Activated naive CD4-positive, alpha-beta T cell treated with Interleukin-2 at 50 U/mL for 16 hours (primary cell): ENCODE data around the gene PORCN.

Source experiments
- DNase-seq: peaks from one replicate; pipeline ENCODE4 v3.0.0-alpha.2; 2020

Gene PORCN

DNA sequence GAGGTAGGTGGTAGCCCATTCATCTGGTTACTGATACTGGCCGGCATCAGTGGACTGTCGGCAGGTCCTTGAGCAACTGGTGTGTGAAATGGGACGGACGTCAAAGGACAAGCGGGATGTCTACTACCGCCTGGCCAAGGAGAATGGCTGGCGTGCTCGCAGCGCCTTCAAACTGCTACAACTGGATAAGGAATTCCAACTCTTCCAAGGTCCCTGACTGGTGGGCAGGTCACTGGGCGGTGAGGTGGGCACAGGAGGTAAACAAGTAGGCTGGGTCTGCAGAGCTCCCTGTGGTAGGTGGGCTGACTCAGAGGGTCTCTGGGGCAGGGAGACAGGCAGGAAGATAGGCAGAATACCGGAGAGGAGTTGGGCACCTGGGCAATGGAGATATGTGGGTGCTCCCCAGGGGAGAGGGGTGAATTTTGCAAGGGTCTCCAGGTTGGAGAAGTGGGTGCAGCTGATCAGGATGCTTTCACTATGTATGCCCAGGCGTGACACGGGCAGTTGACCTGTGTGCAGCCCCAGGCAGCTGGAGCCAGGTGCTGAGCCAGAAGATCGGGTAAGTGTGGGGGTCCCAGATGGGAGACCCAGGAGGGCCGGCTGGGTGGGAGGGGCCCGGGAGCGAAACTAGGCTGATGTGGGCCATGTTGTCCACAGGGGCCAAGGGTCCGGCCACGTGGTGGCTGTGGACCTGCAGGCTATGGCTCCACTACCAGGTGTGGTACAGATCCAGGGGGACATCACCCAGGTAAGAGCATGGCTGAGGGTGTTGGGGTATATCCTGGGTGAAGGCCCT, 30.6 kb upstream of the PORCN start:
- no peak for DNase-seq

DNA sequence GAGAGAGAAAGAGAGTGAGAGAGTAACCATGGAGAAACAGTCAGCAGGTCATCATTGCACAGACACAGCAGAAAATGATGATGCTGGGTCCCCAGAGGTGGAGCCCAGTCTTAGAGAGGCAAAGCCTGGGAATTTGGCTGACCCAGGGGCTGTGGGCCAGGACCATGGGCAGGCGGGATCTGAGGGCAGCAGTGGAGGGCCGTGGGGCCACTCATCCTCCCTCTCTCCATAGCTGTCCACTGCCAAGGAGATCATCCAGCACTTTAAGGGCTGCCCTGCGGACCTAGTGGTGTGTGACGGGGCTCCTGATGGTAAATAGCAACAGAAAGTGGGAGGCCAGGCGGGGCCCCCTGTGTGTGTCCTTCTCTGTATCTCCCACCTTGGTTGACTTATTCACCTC, 30.0 kb upstream of the PORCN start:
- DNase-seq = no peak

DNA sequence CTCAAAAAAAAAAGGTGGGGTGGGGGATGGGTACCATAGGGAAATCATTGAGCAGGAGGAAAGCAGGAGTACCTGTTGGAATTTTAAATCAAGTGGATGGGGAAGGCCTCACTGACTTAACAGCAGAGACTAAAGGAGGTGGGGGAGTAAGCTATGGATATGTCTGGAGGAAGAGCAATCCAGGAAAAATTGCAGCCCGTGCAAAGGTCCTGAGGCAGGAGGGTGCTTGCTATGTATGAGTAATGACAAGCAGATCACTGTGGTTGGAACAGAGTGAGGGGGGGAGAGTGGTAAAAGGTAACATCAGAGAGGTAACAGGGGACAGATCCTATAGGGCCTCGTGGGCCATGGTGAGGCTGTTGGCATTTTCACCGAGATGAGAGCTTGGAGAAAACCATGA, 28.6 kb upstream of the PORCN start:
- no peak for DNase-seq

DNA sequence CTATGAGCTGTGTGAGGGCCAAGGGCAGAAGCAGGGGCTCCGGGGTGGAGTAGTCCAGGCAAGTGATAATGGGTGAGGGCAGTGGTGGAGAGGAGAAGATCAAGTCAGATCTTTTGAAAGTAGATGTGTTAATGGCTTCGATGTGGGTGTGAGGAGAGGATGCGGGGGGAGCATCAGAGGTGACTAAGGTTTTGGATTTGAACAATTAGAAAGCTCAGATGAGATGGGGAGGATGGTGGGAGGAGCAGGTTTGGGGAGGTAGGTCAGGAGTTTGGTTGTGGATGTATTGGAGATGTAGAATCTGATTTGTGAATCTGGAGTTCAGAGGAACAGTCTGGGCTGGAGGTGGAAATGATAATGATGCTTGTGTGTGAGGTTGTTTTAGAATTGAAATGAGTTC, 28.2 kb upstream of the PORCN start:
- no peak for DNase-seq

DNA sequence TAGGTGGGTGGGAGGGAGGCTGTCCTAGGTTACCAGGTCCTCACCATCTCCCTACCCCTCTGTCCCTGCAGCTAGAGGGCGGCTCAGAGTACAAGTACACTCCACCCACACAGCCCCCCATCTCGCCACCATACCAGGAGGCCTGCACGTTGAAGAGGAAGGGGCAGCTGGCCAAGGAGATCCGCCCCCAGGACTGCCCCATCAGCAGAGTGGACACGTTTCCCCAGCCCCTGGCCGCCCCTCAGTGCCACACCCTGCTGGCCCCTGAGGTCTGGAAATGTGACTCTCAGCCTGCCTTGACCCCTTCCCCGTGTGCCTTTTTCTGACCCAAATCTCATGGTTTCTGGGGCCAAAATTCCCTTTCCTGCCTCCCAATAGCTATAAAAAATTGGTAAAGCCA, 26.3 kb upstream of the PORCN start:
- no peak for DNase-seq

DNA sequence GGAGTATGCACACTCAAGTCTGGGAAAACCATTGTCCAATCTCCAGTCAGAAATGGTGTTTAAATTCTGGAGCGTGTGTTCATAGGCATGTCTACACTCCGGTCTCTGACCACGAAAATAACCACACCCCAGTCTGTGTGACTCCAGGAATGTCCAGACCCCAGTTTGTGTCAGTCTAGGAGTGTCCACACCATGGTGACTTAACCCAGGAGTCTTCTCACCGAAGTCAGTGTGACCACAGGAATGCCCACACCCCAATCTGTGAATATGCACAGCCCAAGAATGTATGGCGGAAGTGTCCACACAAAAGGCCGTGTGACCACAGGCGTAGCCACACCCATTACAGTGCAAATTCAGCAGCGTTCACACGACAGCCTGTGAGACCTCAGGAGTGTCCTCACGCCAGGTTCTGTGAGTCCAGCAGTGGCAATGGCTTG, 21.4 kb upstream of the PORCN start:
- no peak for DNase-seq

DNA sequence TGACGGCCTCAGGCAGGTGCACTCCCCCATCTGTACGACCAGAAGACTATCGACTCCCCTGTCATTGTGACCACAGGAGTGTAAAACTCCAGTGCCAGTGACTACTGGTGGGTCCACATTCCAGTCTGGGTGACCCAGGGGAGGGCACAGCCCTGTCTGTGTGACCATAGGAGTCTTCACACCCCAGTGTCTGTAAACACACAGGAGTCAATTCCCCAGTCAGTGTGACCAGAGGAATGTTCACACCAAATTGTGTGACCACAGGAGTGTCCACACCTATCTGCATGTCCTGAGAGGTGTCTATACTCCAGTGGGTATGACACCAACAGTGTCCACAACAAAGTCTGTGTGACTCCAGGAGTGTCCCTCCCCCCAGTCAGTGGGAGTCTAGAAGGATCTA, 20.8 kb upstream of the PORCN start:
- DNase-seq = no peak

DNA sequence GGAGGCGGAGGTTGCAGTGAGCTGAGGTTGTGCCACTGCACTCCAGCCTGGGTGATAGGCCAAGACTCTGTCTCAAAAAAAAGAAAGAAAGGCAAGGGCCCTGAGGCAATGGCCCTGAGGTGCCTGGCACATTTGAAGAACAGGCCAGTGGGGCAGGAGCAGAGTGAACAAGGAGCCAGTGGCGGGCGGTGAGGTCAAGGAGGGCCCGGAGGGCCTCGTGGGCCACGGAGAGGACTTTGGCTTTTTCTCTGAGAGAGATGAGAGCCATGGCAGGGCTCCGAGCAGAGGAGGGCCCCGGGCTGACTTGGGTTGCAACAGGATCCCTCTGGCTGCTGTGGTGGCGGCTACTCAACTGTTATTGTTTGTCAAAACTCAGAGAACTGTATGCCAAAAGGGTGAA, 19.5 kb upstream of the PORCN start:
- no peak for DNase-seq

DNA sequence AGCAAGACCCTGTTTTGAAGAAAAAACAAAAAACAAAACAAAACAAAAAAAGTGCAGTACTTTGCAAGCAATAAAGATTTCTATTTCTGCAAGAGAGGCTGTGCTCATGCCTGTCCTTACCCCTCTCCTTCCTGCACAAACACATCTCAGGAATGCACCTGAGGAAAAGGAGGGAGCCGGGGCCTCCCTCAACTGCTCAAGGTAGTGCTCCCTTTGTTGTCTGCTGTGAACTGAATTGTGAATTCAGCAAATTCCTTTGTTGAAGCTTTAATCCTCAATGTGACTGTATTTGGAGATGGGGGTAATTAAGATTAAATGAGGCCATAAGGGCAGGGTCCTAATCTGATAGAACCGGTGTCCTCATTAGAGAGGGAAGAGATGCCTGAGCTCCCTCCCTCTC, 18.9 kb upstream of the PORCN start:
- DNase-seq = no peak

DNA sequence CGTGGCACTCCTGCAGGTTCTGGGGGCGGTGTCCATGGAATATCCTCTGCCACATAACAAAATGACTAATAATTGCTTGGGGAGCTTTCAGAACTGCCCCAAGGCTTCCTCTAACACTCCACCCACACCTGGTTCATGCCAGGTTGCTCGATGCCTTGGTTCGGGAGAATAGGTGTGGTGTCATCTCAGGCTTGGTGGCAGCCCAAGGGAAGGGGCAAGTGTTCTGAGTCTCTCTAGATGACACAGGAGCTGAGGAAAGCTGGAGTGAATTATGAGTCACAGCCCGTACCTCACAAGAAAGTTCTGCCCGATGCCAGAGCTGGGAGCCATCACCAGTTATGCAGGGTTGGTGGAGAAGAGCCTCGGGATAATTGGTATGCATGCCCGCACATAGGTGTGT, 18.1 kb upstream of the PORCN start:
- DNase-seq = no peak

DNA sequence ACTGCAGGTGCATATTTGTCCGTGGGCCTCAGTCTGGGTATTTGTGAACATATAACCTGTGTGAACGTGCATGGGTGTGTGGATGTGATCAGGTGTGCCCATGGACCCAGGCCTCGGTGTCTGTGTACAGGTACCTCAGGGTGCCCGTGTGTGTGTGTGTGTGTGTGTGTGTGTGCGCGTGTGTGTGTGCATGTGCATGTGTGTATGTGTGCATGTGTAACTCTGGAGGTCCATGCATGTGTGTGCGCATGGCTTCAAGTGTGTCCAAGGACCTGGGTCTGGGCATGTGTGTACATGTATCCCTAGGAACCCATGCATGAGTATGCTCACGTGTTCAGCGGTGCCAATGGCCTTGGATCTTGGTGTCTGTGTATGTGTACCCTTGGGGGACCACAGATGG, 17.0 kb upstream of the PORCN start:
- no peak for DNase-seq

DNA sequence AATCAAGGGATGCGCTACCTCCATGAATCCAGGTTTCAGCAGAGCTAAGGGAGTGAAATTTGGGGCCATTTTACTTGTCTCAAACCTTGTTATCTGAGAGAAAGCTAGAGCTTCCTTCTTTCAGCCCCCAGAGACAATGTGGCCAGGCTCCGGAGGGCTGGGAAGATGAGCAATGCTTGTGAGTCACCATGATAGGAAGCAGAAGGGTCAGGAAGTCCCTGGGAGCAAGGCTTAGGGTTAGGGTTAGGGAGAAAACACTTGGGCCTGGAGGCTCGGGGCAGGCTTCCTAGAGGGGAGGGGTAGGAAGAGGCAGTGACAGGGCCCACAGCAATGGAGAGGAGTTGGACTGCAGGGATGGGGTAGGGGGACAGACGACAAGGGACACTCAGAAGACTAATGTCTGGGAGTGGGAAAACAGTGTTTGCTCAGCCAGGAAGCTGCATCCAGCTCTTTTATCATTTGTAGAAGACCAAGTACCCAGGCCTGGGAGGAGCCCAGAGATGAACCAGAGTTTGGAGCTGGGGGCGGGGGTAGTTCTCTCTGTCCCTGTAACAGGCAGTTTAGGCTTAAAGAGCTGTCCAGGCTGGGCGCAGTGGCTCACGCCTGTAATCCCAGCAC, 16.4 kb upstream of the PORCN start:
- DNase-seq = no peak

DNA sequence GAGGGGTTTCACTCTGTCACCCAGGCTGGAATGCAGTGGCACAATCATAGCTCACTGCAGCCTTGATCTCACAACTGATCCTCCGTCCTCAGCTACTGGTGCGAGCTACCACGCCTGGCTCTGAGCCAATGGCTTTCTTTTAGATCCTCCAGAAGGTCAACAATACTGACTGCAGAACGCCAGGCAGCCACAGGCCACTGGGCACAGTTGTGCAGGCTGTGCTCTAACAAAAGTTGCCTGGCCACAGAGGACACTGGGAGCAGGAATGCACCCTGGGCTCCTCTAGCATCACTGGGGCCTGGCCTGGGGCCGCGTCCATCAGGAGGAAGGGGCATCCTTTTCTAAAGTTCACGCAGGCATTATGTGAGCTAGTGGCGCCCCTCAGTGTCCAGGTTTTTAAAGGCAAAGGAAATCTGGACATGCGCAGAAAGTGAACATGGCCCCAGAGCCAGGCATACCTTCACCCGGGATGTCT, 14.9 kb upstream of the PORCN start:
- DNase-seq = no peak

DNA sequence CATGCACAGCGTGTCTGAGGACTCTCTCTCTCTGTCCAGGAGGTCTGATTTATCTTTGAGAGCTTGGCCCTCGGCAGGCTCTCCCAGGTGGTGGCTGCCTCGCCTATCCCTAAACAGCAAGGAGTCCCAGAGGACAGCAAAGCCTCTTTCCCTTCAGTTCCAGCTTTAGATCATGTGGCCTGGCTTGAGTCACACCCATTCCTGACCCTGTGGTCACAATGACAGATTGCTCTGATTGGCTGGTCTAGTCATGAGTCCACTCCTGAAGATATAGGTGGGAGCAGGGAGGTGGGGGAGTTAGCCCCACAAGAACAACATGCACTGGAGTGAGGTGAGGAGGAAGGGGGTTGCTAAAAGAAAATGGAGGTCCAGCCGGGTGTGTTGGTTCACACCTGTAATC, 12.1 kb upstream of the PORCN start:
- no peak for DNase-seq

DNA sequence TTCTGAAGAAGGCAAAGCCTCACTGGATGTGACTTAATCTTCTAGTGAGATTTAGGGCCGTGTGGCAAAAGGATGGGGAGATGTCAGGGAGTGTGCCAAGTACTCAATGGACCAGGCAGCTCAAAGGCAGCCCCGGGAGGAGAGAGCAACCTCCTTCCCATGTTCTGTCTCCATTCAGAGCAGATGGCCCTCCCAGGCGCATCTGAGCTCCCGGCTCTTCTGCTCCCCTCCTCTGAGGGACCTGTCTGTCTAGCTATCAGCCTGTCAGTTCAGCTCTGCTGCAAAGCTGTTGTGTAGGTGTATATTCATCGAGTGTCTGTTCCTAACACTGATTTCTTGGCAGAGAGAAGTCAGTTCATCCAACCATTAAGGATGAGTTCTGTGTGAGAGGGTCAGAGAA, 10.9 kb upstream of the PORCN start:
- DNase-seq = no peak

DNA sequence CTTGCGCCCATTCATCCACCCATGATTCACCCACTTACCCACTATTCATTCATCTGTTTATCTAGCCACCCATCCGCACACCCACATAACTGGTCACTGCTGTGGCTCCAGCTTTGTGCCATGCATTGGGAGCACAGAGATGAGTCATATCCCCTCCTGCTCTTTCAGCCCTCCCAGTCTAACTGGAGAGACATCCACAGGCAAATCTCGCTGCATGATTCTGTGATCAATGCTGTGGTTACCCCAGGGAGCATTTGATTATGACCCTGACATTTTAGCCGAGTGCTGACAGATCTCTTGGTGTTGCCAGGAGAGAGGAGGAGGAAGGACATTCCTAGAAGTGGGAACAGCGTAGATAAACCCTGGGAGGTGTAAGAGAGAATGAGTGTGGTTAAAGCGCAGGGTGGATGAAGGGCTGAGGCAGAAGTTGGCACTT, 10.4 kb upstream of the PORCN start:
- DNase-seq = no peak

DNA sequence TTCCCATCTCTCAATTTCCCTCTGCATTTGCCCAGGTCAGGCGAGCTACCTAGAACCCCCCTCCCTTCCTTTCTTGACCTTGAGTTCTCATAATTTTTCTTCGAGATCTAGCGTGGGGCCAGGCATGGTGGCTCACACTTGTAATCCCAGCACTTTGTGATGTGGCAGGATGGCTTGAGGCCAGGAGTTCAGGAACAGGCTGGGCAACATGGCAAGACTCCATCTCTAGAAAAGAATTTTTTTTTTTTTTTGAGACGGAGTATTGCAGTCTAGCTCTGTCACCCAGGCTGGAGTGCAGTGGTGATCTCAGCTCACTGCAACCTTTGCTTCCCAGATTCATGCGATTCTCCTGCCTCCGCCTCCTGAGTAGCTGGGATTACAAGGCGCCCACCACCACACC, 4.5 kb upstream of the PORCN start:
- DNase-seq = no peak

DNA sequence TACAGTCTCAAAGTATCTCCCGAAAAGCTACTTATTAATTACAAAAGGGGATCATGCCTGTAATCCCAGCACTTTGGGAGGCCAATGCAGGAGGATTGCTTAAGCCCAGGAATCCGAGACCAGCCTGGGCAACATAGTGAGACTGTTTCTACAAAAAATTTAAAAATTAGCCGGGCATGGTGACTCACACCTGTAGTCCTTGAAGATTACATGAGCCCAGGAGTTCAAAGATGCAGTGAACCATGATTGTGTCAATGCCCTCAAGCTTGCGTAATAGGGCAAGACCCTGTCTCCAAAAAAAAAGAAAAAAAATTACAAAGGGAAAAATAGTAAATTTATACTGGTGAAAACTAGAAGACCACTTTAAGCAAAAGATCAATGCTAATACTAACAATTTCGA, 3.3 kb upstream of the PORCN start:
- no peak for DNase-seq

DNA sequence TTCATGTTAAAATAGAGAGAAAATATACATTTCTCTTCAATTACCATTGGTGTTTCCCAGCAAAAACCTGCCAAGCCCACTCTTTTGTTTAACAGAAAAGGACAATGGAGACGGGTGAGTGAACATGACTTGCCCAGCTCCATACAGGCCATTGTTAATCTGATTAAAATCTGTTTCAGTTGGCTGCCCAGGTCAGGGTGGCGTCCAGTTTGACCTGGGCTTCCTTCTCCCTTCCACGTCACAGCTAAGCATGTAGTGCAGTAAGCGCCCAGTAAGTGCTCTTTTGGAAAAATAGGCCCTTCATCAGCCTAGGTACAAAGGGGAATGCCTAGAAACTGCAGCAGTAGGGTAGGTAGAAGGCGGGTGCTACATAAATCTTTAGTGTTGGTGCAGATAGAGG, 1.5 kb upstream of the PORCN start:
- no peak for DNase-seq

DNA sequence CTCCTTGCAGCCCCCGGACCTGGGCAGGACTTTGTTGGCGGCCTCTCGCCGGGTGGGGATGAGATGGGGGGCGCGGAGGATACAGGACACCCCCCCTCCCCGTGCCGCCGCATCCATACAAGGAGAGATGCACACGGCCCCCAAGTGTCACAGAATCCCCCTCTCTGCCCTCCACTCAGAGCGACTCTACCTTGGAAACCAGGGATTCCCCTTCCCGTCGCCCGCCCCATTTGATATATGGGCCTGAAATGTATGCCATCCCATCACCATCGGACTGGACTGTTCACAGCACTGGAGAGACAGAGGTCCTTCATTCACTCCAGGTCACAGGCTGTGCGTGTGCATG, 426 bp downstream of the PORCN start:
- no peak for DNase-seq

DNA sequence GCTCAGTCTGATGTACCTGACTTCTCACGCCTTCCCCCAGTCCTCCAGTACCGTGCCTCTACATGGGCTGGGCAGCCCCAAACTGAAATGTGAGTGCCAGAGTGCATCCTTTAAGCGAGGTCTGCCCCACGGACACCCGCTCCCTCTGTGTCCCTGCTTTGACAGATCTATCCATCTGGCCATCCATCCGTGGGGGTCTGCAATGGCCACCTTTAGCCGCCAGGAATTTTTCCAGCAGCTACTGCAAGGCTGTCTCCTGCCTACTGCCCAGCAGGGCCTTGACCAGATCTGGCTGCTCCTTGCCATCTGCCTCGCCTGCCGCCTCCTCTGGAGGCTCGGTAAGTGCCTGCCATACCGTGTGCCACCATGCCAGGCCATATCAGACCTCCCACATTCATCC, 827 bp downstream of the PORCN start:
- DNase-seq = no peak

DNA sequence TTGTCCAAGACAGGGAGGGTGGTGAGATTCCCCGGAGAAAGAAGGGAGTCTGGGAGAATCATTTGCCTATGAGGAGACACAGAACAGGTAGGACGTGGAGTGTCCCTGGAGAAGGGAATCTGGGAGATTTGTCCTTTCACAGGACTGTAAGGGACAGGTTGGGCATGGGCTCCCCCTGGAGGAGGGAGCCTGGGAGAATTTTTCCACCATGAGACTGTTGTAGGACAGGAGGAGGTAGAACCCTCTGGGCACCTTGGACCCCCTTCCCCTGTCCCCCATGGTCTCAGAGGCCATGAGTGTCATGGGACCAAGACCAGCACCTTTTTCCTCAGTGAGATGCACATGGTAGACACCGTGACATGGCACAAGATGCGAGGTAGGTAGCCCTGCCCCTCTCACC, 2.8 kb downstream of the PORCN start:
- no peak for DNase-seq

DNA sequence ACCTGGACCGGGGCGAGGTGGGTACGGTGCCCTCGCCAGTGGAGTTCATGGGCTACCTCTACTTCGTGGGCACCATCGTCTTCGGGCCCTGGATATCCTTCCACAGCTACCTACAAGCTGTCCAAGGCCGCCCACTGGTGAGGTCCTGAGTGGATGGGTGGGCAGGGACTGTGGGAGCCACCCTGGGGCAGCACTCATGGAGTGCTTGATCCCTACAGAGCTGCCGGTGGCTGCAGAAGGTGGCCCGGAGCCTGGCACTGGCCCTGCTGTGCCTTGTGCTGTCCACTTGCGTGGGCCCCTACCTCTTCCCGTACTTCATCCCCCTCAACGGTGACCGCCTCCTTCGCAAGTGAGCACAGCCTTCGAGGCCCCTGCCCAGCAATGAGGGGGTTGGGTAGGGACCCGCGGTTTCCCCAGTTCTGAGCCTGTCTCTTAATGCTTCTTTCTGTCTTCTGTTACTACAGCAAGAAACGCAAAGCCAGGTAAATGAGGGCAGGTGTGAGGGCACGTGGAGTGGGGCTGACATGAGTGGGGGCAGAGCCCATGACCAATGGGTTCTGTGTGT, 3.7 kb downstream of the PORCN start:
- DNase-seq = no peak

DNA sequence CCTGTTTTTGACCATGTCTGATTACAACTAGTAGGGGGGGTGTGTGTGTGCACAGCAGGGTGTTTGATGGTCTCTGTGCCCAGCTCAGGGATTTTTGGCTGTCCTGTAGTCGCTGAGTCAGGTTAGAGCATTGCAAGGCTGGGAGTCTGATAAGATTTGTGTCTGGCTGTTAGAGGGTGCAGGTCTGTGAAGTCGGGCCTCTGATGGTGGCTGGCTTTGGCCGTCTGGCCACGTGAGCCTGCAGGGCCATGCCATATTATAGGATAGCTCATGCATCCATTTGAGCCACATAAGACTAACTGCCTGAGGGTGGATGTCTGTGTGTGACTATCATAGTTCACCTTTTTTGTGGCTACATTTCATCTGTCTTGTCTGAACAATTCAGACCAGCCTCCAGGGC, 4.9 kb downstream of the PORCN start:
- no peak for DNase-seq
